ENCODE measurements around the gene UBE2L5. TPM values are rescaled to one million over a fixed set of nuclear protein-coding genes. Genes with fewer than 3 reads are reported as not detected.

Gene UBE2L5
- total and polyA plus RNA-seq, 2 donors (not counting 3 experiments of a cell fraction or from before 2014, with no cell fraction given), result not detected

DNA sequence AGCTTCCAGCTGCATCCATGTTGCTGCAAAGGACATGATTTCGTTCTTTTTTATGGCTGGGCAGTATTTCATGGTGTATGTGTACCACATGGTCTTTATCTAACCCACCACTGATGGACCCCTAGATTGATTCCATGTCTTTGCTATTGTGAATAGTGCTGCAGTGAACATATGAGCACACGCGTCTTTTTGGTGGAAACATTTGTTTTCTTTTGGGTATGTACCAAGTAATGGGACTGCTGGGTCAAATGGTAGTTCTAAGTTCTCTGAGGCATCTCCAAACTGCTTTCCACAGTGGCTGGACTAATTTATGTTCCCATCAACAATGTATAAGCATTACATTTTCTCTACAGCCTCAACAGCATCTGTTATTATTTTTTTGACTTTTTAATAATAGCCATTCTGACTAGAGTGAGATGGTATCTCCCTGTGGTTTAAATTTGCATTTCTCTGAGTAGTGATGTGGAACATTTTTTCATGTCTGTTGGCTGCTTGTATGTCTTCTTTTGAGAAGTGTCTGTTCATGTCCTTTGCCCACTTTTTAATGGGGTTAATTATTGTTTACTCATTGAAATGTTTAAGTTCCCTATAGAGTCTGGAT is 6.8 kb upstream of the UBE2L5 start:
- Histone ChIP-seq H3K4me3 (replicated peaks in 1 of 3; ENCODE audit: insufficient read depth in 1 of 3, low read depth in 1 of 3, low read length in 3 of 3) (no peak overlapping the region), H3K36me3 (ENCODE audit: control insufficient read depth in 2 of 2, extremely low read depth in 1 of 2, insufficient read depth in 2 of 2, low read length in 2 of 2) (no peaks in the 10 kb centered on the region), H3K4me2 (ENCODE audit: insufficient read depth, low read length) (no peak overlapping the region), H3K9ac (replicated peaks; ENCODE audit: extremely low read depth, insufficient read depth, low read length) (no peak overlapping the region), H4K20me1 (replicated peaks; ENCODE audit: control insufficient read depth, extremely low read depth, insufficient read depth, low read length) (no peaks in the 10 kb centered on the region), H3K27ac (ENCODE audit: insufficient read depth, low read depth, low read length) (no peak overlapping the region), H3K9me3 (replicated peaks; ENCODE audit: control insufficient read depth, insufficient read depth, low read length) (no peaks in the 10 kb centered on the region), H3K27me3 (ENCODE audit: control insufficient read depth in 2 of 2, insufficient read depth in 2 of 2, low read length in 2 of 2) (no peaks in the 10 kb centered on the region), H2AFZ (ENCODE audit: low read depth, low read length) (no peak overlapping the region), H3K4me1 (ENCODE audit: control insufficient read depth, extremely low read depth, insufficient read depth, low read length) (no peaks in the 10 kb centered on the region), H3K9me1 (replicated peaks; ENCODE audit: control insufficient read depth, extremely low read depth, insufficient read depth, low read length) (no peaks in the 10 kb centered on the region), H3K79me2 (ENCODE audit: control insufficient read depth, insufficient read depth, low read length) (no peaks in the 10 kb centered on the region)
- CTCF ChIA-PET, result interaction anchor here (1.4 kb wide), 1 partner anchor 7 kb away, joined by 5 read pairs; no protein-coding TSS in a partner anchor
- TF ChIP-seq GATA2 (IDR thresholded peaks at IDR 0.05; ENCODE audit: insufficient read depth, insufficient read length, low read depth, low read length) (no peak), JUN (IDR thresholded peaks at IDR 0.05; ENCODE audit: borderline replicate concordance, insufficient read depth, insufficient read length, low read depth) (no peak), MYC (IDR thresholded peaks at IDR 0.05; ENCODE audit: low read depth, low read length) (no peak), EZH2 (IDR thresholded peaks at IDR 0.05; ENCODE audit: borderline replicate concordance, low read depth, low read length, severe bottlenecking) (no peak), FOS (IDR thresholded peaks at IDR 0.05; ENCODE audit: borderline replicate concordance, insufficient read depth, low read length) (no peak), MAX (IDR thresholded peaks at IDR 0.05; ENCODE audit: insufficient read depth, insufficient read length) (no peak), POLR2A (IDR thresholded peaks at IDR 0.05; ENCODE audit: low read depth, low read length) (no peak), POLR2AphosphoS5 (IDR thresholded peaks at IDR 0.05; ENCODE audit: insufficient read depth, low read depth, low read length) (no peak)
- TF ChIP-seq, protein P1, sequence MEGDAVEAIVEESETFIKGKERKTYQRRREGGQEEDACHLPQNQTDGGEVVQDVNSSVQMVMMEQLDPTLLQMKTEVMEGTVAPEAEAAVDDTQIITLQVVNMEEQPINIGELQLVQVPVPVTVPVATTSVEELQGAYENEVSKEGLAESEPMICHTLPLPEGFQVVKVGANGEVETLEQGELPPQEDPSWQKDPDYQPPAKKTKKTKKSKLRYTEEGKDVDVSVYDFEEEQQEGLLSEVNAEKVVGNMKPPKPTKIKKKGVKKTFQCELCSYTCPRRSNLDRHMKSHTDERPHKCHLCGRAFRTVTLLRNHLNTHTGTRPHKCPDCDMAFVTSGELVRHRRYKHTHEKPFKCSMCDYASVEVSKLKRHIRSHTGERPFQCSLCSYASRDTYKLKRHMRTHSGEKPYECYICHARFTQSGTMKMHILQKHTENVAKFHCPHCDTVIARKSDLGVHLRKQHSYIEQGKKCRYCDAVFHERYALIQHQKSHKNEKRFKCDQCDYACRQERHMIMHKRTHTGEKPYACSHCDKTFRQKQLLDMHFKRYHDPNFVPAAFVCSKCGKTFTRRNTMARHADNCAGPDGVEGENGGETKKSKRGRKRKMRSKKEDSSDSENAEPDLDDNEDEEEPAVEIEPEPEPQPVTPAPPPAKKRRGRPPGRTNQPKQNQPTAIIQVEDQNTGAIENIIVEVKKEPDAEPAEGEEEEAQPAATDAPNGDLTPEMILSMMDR (IDR thresholded peaks at IDR 0.05; ENCODE audit: extremely low read depth in 1 of 2, insufficient read depth in 1 of 2, low read depth in 1 of 2, low read length in 2 of 2), result no peak
- POLR2A ChIA-PET, result no interaction called here
- BruUV-seq (replicated peaks), result no TSS peak
- intact Hi-C loops (cut with micrococcal nuclease), result no loop called here
- FAIRE-seq, result peak; percentile 35
- no peak for DNase-seq (ENCODE audit: low read depth, low spot score)
- dilution Hi-C loops (cut with MboI; ENCODE audit: extremely low pct_ligation_motif_present, low sequenced_read_pairs), result no loop called here

Measured in endothelial cell of umbilical vein (primary cell).